ENCODE measurements around the gene STXBP5. TPM values are rescaled to one million over a fixed set of nuclear protein-coding genes. Genes with fewer than 3 reads are reported as not detected.
A peak's percentile ranks its signal among the peaks of the same experiment; 100 is the strongest.

Gene STXBP5
- total and polyA plus RNA-seq, 2 of the 4 experiments (the other 2 are of a cell fraction), result 13.2 to 46.4 TPM

DNA sequence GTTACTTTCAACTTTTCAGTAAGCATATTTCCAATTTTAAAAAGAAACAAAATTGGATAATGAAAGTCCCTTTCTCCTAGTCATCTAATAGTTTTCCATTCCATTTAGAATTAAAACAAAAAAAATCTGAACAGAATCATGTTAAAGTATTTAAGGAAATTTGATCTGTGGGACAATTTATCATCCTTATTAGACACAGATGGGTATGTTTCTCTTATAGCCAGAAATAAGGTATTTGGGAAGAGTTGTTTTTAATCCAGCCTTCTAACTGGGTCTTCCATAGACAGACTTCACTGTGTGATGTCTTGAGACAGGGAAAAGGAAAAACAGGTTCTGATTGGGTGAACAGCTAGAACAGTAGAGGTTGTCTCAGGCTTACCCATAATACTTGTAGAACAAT is 39.5 kb upstream of the STXBP5 start:
- Histone ChIP-seq H3K4me1 (ENCODE audit: control insufficient read depth, insufficient read depth, low read length) (peaks cover 10% of the 10 kb centered on the region), H3K4ac (ENCODE audit: low read depth, low read length) (no peak overlapping the region), H3K79me1 (ENCODE audit: low read depth in 1 of 2, low read length in 2 of 2) (peaks cover 0 to 3% of the 10 kb centered on the region in 2 experiments; a peak in 1 of 4 replicates), H3K4me2 (ENCODE audit: low read depth, low read length) (no peak overlapping the region), H4K20me1 (ENCODE audit: insufficient read depth, low read length) (no peaks in the 10 kb centered on the region), H4K91ac (ENCODE audit: insufficient read depth, low read depth, low read length) (no peak overlapping the region), H3K9me3 (ENCODE audit: control insufficient read depth, insufficient read depth, low read length) (no peaks in the 10 kb centered on the region), H2BK120ac (ENCODE audit: low read depth, low read length) (peak overlapping the region; percentile 52), H4K5ac (ENCODE audit: low read depth, low read length) (no peak overlapping the region), H2AK9ac (replicated peaks; ENCODE audit: low read depth, low read length, poor library complexity) (no peak overlapping the region), H2BK15ac (ENCODE audit: low read depth, low read length) (no peak overlapping the region), H3K27me3 (ENCODE audit: control insufficient read depth, insufficient read depth, low read length) (no peaks in the 10 kb centered on the region), H3K9ac (ENCODE audit: low read depth, low read length) (no peak overlapping the region), H2BK20ac (ENCODE audit: low read depth, low read length) (no peak overlapping the region), H3K4me3 (ENCODE audit: insufficient read depth, low read depth, low read length) (no peak overlapping the region), H3K14ac (replicated peaks; ENCODE audit: low read depth, low read length) (no peak overlapping the region), H3K9me1 (ENCODE audit: insufficient read depth, low read length) (no peaks in the 10 kb centered on the region; the same call in 1 of the 2 replicates), H3K56ac (ENCODE audit: extremely low read depth, insufficient read depth, low read length) (no peak overlapping the region), H2BK5ac (ENCODE audit: low read depth, low read length, poor library complexity, severe bottlenecking) (no peak overlapping the region), H4K8ac (ENCODE audit: low read depth in 2 of 2, low read length in 2 of 2) (no peak overlapping the region), H3K23ac (ENCODE audit: low read depth, low read length) (no peak overlapping the region), H3K27ac (ENCODE audit: insufficient read depth, low read length) (no peak overlapping the region), H3K18ac (ENCODE audit: low read depth, low read length) (no peak overlapping the region), H2AFZ (replicated peaks; ENCODE audit: low read length, poor library complexity) (no peak overlapping the region), H2AK5ac (ENCODE audit: low read depth, low read length) (no peak overlapping the region; the same call in 1 of the 2 replicates), H3K36me3 (ENCODE audit: control insufficient read depth, insufficient read depth, low read length) (no peaks in the 10 kb centered on the region)
- ATAC-seq (ENCODE audit: low read depth) (no peak), DNase-seq (no peak)
- intact Hi-C loops (cut with micrococcal nuclease) (no loop called here), dilution Hi-C loops (cut with HindIII; ENCODE audit: low sequenced_read_pairs, unreplicated experiment) (no loop called here), in situ Hi-C loops (cut with MboI; ENCODE audit: low sequenced_read_pairs) (no loop called here)
- TF ChIP-seq CHD1 (IDR thresholded peaks at IDR 0.05; ENCODE audit: low read depth, low read length), result no peak
- no peak for TF ChIP-seq CEBPB (IDR thresholded peaks at IDR 0.05; ENCODE audit: low read depth, low read length)
- TF ChIP-seq, protein P1, sequence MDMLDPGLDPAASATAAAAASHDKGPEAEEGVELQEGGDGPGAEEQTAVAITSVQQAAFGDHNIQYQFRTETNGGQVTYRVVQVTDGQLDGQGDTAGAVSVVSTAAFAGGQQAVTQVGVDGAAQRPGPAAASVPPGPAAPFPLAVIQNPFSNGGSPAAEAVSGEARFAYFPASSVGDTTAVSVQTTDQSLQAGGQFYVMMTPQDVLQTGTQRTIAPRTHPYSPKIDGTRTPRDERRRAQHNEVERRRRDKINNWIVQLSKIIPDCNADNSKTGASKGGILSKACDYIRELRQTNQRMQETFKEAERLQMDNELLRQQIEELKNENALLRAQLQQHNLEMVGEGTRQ (IDR thresholded peaks at IDR 0.05; ENCODE audit: low read depth, low read length), result no peak
- TF ChIP-seq MAZ (IDR thresholded peaks at IDR 0.05; ENCODE audit: borderline replicate concordance, low read depth, low read length), result no peak
- TF ChIP-seq MAFK (IDR thresholded peaks at IDR 0.05; ENCODE audit: low read depth, low read length), result no peak
- no peak for TF ChIP-seq SMC3 (IDR thresholded peaks at IDR 0.05; ENCODE audit: low read depth, low read length)
- TF ChIP-seq NFE2L2 (IDR thresholded peaks at IDR 0.05; ENCODE audit: low read depth, low read length), result no peak
- TF ChIP-seq ELK1 (IDR thresholded peaks at IDR 0.05; ENCODE audit: borderline replicate concordance, low read depth, low read length), result no peak
- TF ChIP-seq POLR2A (IDR thresholded peaks at IDR 0.05; ENCODE audit: low read depth, low read length), result no peak
- no peak for TF ChIP-seq RAD21 (IDR thresholded peaks at IDR 0.05; ENCODE audit: low read length)
- no peak for TF ChIP-seq BHLHE40 (IDR thresholded peaks at IDR 0.05; ENCODE audit: low read depth, low read length)
- TF ChIP-seq FOS (IDR thresholded peaks at IDR 0.05; ENCODE audit: low read depth, low read length), result no peak
- TF ChIP-seq MXI1 (IDR thresholded peaks at IDR 0.05; ENCODE audit: borderline replicate concordance, low read depth, low read length), result no peak
- BruUV-seq (replicated peaks), result no TSS peak
- POLR2A ChIA-PET (ENCODE audit: unreplicated experiment), result no interaction called here
- CTCF ChIA-PET, result no interaction called here

Measured in IMR-90 (cell line).